Hematopoietic multipotent progenitor cell (in vitro differentiated cells): ENCODE results near the gene ANGPTL7. TPM values are rescaled to one million over a fixed set of nuclear protein-coding genes. Genes with fewer than 3 reads are reported as not detected.

Source experiments
- DNase-seq, 3 donors: peaks; one replicate each; pipeline ENCODE4 v3.0.0-alpha.2; 2011 to 2015; ENCODE audit warnings: low read depth in 2 of 3, low spot score in 2 of 3
- small RNA-seq: library from RNA; depleted of rRNA; stranded (forward); fragments of <200 nt; gene quantifications from one replicate; pipeline ENCODE3, GENCODE V24; 2012
- total RNA-seq: library from RNA; depleted of rRNA; stranded (reverse); fragments of >200 nt; gene quantifications from one replicate; pipeline ENCODE4 v1.2.3, GENCODE V29; 2012

The ANGPTL7 gene
- total RNA-seq, 1 donor = not detected

DNA sequence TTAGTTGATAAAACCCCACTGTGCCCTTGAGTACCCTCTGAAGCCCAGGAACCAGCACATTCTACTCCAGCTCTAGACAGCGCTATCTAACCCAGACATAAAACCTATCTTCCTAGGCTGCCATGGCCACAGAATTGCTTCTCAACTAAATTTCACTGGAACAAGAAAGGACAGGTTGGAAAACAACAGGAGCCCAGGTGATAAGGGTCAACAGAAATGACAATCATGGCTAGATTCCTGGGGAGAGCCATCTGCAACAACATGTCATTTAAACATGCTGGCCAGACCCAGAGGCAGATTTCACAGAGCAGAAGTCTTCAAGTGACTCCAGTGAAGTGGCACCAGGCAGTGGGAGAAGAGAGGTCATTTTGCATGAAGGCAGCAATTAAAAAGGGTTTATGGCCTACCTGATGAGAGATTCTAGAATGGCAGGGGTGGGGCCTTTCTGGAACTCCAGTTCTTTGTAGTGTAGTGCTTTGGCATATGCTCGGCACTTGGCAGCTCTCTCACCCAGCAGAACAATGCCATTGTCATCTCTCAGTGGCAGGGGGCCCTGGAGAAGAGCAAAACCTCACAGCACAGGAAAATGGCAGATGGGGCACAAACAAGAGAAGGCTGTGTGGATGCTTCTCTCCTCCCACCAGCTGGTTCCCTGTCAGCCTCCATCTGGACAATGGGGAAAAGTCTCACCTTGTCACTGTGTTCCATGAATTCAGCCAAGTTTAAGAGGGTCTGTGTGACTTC lies 9.9 kb downstream of the ANGPTL7 start:
- no peak for DNase-seq

- DNase-seq = no peak
Measured at GRCh38 chr1:11204396-11205190, 15.4 kb downstream of the ANGPTL7 start.

GRCh38 chr1:11207898-11208611 lies 18.9 kb downstream of the ANGPTL7 start:
- no peak for DNase-seq

- DNase-seq = no peak
Measured at GRCh38 chr1:11211461-11211860, 22.3 kb downstream of the ANGPTL7 start.

- DNase-seq = no peak
Measured at GRCh38 chr1:11211925-11212587, 22.9 kb downstream of the ANGPTL7 start.

- DNase-seq = no peak
Measured at GRCh38 chr1:11214698-11215380, 25.7 kb downstream of the ANGPTL7 start.

- no peak for DNase-seq
Measured at GRCh38 chr1:11215381-11216005, 26.3 kb downstream of the ANGPTL7 start.

DNA sequence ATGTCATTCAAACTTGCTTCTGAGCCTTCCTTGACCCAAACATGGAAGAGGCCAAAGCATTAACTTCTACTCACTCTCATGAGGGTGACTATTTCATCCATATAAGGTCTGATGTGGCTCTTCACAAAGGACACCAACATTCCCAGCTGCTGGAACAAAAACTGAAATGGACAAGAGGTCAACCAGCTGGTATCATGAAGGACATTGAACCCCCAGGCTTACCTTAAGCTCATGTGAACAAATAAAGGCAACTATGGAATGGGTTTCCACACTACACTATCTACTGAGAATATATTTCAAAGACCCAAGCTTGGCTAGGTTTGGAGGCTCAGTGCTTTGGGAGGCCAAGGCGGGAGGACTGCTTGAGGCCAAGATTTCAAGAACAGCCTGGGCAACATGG lies 26.9 kb downstream of the ANGPTL7 start:
- DNase-seq = no peak

GRCh38 chr1:11227106-11228077 lies 38.2 kb downstream of the ANGPTL7 start:
- DNase-seq = no peak

DNA sequence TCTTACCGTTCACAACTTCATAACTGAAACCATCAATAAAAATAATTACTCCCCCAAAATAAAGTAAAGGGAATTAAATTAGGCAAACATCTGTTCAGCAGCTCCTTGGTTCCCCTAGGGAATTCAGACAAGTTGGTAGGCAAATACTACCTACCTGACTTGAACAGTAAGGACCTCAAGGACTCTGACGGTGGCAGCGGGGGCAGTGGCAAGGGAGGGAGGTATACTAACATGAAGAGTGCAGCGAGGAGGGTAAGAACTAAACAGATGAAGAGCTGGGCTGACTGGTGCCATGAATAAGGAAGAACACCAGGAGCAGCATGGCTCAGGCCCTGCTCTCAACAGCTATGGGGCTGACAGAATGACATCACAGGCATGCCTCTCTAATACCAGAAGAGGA lies 40.0 kb downstream of the ANGPTL7 start:
- DNase-seq = no peak

DNA sequence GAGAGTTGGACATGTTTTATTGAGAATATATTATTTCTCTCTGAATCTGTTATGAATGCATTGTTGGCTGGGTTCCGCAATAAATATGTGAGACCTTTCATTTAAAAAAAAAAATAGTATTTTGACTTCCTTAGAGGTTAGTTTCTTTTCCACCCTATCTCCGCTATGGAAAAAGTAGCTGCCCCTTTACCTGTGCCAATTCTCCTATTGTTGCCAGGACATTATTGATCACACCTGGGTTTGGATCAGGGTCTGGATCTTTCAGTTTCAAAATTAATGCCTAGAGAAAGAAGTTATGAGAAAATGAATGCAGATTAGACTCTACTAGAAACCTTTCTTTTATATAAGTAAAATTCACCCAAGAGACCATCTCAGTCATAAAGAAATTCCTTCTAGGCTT lies 44.1 kb downstream of the ANGPTL7 start:
- DNase-seq = no peak

- no peak for DNase-seq
Measured at GRCh38 chr1:11237356-11237755, 48.2 kb downstream of the ANGPTL7 start.

DNA sequence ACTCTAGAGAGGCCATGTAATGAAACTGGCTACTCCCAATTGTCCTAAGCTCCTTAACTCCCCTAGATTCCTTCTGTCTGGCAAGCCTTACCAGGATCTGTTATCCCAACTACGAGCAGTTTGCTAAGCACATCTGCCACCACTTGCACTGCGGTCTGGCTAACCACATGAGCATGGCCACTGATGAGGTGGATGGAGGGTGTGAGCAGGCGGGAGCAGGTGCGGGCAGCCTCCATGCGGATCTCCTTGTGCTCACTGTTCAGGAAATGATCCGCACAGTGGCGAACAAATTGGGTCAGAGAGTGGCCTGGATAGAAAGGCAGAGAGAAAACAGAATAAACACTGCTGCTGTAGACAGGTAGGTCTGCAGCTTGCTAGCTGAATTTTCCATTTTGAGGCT lies 49.2 kb downstream of the ANGPTL7 start:
- no peak for DNase-seq

GRCh38 chr1:11245248-11245647 lies 56.1 kb downstream of the ANGPTL7 start:
- no peak for DNase-seq

Small RNA genes within 50 kb of the gene (small RNA-seq; reads per million reads assigned to genes)
- gene RNU6-291P = not detected
- 0.20 reads per million for gene RNU6-537P
- not detected for gene RPL39P6

Other genes starting within 250 kb of the ANGPTL7 start
- 60.9 TPM for gene TARDBP, start 176.7 kb upstream of the ANGPTL7 start, total RNA-seq
- under 0.01 TPM for gene MASP2, start 142.1 kb upstream of the ANGPTL7 start, total RNA-seq
- 39.6 TPM for gene SRM, start 129.3 kb upstream of the ANGPTL7 start, total RNA-seq
- gene EXOSC10, start 89.5 kb upstream of the ANGPTL7 start, total RNA-seq = 50.1 TPM
- 40.7 TPM for gene MTOR, start 73.2 kb downstream of the ANGPTL7 start, total RNA-seq
- 21.3 TPM for gene UBIAD1, start 83.8 kb downstream of the ANGPTL7 start, total RNA-seq